GM12864 (cell line): ENCODE data around the gene FHOD3.

ENCODE experiments used
- DNase-seq: peaks from one replicate; pipeline ENCODE4 v3.0.0-alpha.2; 2011; ENCODE audit warnings: low read depth
- H3K4me3 ChIP-seq: 2 replicates; pipeline ENCODE4 v1.5.1; 2011; ENCODE audit warnings: mild to moderate bottlenecking, low read depth, low read length, control low read depth
- TF ChIP-seq, protein P1 (sequence below): IDR thresholded peaks from 2 replicates; pipeline ENCODE4 v1.5.1; 2011; ENCODE audit warnings: low read depth, mild to moderate bottlenecking, moderate library complexity, low read length, control low read depth, inconsistent platforms; ENCODE audit errors: missing control alignments

The FHOD3 gene

DNA sequence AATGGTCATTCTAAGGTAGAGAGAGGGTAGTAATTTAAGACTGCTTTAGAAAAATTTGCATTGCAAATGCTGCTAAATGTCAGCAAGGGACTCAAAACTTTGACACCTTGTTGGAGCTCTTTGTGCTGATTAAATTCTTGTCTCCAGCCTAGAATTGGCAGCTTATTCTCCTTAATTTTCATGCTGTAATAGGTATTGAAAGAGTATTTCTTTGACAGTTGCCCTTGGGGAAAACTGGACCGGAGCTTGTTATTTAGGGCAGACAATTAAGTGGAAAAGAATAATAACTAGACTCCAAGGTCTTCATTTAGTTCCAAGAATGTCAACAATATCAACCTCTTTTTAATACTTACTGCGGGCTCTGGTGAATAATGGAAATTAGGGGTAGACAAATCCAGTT lies 267.3 kb downstream of the FHOD3 start:
- H3K4me3 ChIP-seq = no peak overlapping the region
- TF ChIP-seq, protein P1, sequence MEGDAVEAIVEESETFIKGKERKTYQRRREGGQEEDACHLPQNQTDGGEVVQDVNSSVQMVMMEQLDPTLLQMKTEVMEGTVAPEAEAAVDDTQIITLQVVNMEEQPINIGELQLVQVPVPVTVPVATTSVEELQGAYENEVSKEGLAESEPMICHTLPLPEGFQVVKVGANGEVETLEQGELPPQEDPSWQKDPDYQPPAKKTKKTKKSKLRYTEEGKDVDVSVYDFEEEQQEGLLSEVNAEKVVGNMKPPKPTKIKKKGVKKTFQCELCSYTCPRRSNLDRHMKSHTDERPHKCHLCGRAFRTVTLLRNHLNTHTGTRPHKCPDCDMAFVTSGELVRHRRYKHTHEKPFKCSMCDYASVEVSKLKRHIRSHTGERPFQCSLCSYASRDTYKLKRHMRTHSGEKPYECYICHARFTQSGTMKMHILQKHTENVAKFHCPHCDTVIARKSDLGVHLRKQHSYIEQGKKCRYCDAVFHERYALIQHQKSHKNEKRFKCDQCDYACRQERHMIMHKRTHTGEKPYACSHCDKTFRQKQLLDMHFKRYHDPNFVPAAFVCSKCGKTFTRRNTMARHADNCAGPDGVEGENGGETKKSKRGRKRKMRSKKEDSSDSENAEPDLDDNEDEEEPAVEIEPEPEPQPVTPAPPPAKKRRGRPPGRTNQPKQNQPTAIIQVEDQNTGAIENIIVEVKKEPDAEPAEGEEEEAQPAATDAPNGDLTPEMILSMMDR = no peak
- DNase-seq = no peak

- TF ChIP-seq, protein P1 = no peak
- DNase-seq = no peak
- no peak overlapping the region for H3K4me3 ChIP-seq
Observed at GRCh38 chr18:36567800-36568199, 270.3 kb downstream of the FHOD3 start.

GRCh38 chr18:36568487-36568886 lies 271.0 kb downstream of the FHOD3 start:
- H3K4me3 ChIP-seq = no peak overlapping the region
- TF ChIP-seq, protein P1 = no peak
- DNase-seq = no peak

DNA sequence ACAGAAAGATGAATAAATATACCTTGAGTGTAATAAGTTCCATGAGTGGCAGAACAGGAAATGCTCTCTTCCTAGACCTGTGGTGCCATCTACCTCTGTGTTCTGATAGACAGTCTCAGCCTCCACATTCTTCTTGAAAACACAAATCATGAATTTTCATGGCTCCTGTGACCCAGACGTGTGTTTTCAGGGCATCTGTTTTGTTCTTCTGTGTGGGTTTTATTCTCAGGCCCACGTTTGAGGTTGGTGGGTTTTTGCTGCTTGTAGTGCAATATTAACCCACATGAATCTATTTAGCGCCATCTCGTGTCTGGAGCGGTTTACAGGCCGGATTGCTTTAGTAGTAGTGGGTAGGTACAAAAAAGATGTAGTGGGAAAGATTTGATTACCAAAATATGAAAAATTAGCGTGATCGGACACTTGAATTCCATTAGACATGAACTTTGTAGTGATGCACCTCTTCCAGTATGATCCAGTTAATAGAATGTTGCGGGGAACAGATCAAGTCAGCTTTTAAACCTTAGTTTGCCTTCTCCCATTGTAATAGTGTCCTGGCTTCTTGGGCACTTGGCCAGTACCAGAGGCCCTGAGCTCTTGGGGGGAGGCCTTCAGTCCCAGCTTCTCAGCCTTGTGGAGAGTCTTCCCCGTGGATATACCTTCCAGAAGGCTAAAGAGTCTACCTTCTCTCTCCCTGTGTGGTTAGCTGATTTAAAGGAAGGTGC lies 274.8 kb downstream of the FHOD3 start:
- peak; percentile 4 for DNase-seq
- no peak overlapping the region for H3K4me3 ChIP-seq

GRCh38 chr18:36576339-36576738 lies 278.8 kb downstream of the FHOD3 start:
- H3K4me3 ChIP-seq = no peak overlapping the region
- DNase-seq = no peak
- TF ChIP-seq, protein P1 = no peak

More for the DNA sequence above, 274.8 kb downstream of the FHOD3 start:
- TF ChIP-seq, protein P1 = peak; percentile 52

DNA sequence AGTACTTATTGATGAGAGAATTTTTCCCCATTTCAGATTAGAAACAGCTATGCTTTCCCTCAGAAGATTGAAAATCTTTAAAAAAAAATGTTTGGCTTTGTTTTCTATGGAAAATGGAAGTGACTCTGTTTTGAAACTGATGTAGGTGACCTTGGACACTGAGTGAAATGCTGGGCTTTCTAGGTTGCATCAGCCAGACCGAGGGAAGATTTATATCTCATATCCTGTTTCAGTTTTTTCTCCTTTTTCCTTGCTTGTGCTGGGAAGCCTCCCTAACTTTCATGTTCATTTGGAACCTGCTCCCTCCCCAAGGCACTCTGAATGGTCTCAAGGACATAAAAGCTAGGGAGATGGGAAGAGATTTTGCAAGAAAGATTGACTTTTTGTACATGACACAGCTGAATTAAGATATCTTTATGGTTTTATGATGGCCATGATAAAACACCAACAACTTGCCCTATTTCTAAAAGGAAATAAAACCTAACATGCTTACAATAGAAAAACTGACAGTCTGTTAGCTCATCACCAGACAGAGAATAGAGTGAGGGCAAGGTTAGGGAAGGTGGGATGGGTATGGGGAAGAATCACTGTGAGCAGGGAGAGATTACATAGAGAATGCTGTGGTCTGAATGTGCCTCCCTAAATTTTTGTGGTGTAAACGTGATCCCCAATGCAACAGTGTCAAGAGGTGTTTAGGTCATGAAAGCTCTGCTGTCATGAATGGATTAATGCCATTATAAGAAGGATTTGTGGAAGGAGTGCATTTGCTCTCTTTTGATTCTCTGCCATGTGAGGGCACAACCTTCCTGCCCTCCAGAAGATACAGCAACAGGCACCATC lies 281.6 kb downstream of the FHOD3 start:
- TF ChIP-seq, protein P1 = no peak
- no peak overlapping the region for H3K4me3 ChIP-seq
- DNase-seq = no peak
